ENCODE results near the gene RNF213. TPM values are rescaled to one million over a fixed set of nuclear protein-coding genes. Genes with fewer than 3 reads are reported as not detected.

The RNF213 gene
- total RNA-seq, 6 experiments from 2014 or later, result 59.1 to 87.7 (median 73.0) TPM

DNA sequence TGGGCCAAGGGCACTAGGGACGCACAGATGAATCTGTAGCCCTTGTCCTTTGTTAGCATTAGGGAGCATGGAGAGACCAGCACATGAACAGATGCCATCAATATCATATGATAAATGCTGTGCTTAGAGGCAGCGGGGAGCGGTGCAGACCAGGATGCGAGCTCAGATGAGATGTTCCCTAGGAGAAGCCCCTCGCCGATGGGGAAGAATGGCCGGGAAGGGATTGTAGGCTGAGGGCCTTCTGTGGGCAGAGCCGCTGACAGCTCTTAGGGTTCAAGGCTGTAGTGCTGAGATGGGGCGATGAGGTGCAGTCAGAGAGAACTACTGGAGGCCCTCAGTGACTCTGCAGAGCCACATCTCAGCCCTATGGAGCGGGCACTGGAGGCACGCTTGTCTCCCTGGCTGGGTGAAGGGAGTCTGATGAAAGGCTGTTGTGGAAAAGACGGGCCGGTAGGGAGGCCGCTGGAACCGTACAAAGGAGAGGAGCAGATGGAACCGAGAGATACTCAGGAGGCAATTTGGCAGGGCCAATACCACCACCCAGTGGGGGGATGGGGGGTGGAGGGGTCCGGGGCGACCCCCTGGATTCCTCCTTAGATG, 88.0 kb downstream of the RNF213 start:
- DNase-seq, result no peak
- Histone ChIP-seq H3K4me3 (no peak overlapping the region), H3K27me3 (no peaks in the 10 kb centered on the region), H3K9me3 (no peaks in the 10 kb centered on the region), H3K27ac (no peak overlapping the region), H3K36me3 (peaks cover 16 to 100% (median 58%) of the 10 kb centered on the region in 4 donors), H3K4me1 (no peaks in the 10 kb centered on the region)
- TF ChIP-seq POLR2A (IDR thresholded peaks at IDR 0.05), result no peak
- TF ChIP-seq CTCF (IDR thresholded peaks at IDR 0.05), result no peak
- intact Hi-C loops (cut with DNase I), result no loop called here
- WGBS (ENCODE audit: insufficient coverage, low coverage, low lambda C conversion rate, missing lambda C conversion rate), result 86% methylated on average over 15 of the region's 18 CpGs
- ATAC-seq, result no peak

- WGBS (ENCODE audit: insufficient coverage, low coverage, low lambda C conversion rate, missing lambda C conversion rate), result 67% methylated on average over 6 of the region's 19 CpGs
- Histone ChIP-seq H3K36me3 (peaks cover 19 to 100% (median 61%) of the 10 kb centered on the region in 4 donors), H3K27ac (no peak overlapping the region), H3K9me3 (no peaks in the 10 kb centered on the region), H3K27me3 (no peaks in the 10 kb centered on the region), H3K4me1 (no peaks in the 10 kb centered on the region), H3K4me3 (no peak overlapping the region)
- TF ChIP-seq POLR2A (IDR thresholded peaks at IDR 0.05), result no peak
- TF ChIP-seq CTCF (IDR thresholded peaks at IDR 0.05), result no peak
- ATAC-seq (no peak), DNase-seq (no peak)
- intact Hi-C loops (cut with DNase I), result no loop called here
Observed at GRCh38 chr17:80349151-80349651, 88.5 kb downstream of the RNF213 start.

DNA sequence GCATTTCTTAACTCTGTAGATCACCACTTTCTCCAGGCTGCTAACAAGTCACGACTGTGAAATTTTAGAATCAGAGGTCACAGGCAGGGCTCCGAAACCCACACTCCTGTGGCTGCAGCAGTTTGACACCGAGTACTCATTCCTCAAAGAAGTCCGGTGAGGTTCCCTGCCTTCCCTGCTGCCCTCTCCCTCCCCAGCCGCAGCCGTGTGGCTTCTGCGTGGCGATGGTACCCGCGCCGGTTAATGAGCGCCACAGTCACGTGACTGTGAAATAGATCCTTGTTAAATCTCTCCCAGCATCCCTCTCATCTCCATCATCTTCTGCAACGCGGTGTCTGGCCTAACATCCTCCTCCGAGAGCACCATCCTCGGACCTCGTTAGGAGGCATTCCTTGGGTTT, 89.1 kb downstream of the RNF213 start:
- Histone ChIP-seq H3K27me3 (no peaks in the 10 kb centered on the region), H3K27ac (no peak overlapping the region), H3K9me3 (no peaks in the 10 kb centered on the region), H3K36me3 (peaks cover 24 to 100% (median 63%) of the 10 kb centered on the region in 4 donors), H3K4me1 (no peaks in the 10 kb centered on the region), H3K4me3 (no peak overlapping the region)
- ATAC-seq, result no peak
- TF ChIP-seq CTCF (IDR thresholded peaks at IDR 0.05), result no peak
- TF ChIP-seq POLR2A (IDR thresholded peaks at IDR 0.05), result no peak
- 97% methylated on average over 7 of the region's 18 CpGs for WGBS (ENCODE audit: insufficient coverage, low coverage, low lambda C conversion rate, missing lambda C conversion rate)
- intact Hi-C loops (cut with DNase I), result no loop called here
- DNase-seq, result no peak

DNA sequence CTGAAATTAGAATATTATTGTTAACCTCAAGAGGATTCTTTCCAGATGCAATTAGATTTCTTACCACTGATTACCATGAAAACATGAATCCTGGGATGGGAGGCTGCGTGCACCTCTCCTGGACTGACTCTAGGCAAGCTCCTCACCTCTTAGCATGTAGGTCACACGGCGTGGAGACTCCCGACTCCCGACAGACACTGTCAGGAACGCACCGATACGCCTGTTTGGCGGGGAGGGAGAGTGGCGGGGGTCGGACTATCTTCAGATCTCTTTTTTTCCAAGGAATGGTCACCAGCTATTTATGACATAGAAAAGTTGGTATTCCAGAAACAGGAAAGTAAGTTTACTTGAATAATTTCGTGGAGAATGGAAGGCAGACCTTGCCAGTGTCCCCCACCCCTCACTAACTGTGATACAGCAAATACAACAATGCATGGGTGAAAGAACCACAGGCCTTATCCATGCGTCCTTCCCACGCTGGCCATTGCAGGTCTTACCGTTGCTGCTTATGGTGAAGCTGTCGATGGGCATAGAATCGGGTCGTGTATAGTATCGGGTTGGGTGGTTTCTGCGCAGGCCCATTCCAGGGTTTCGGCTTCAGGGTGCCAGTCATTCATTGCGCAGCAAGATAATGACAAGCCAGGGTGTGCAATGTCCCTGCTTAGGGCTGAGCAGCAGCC, 91.7 kb downstream of the RNF213 start:
- Histone ChIP-seq H3K4me1 (no peaks in the 10 kb centered on the region), H3K4me3 (no peak overlapping the region), H3K27ac (no peak overlapping the region), H3K36me3 (peaks cover 28 to 92% (median 46%) of the 10 kb centered on the region in 4 donors), H3K27me3 (no peaks in the 10 kb centered on the region), H3K9me3 (no peaks in the 10 kb centered on the region)
- ATAC-seq (no peak), DNase-seq (no peak)
- intact Hi-C loops (cut with DNase I), result no loop called here
- 88% methylated on average over 12 of the region's 22 CpGs for WGBS (ENCODE audit: insufficient coverage, low coverage, low lambda C conversion rate, missing lambda C conversion rate)
- TF ChIP-seq CTCF (IDR thresholded peaks at IDR 0.05) (no peak), POLR2A (IDR thresholded peaks at IDR 0.05) (no peak)
